HCT116 (cell line): ENCODE results near the gene EHD4.

Source experiments
- EZH2 ChIP-seq: fragments of 200-600 bp; sonication (generic); IDR thresholded peaks from 2 replicates; pipeline ENCODE4 v1.6.1; 2017; ENCODE audit warnings: antibody characterized with exemption, mixed run types
- FOSL1 ChIP-seq: IDR thresholded peaks from 2 replicates; pipeline ENCODE4 v1.6.1; 2012; ENCODE audit warnings: low read depth
- MAX ChIP-seq: IDR thresholded peaks from 2 replicates; pipeline ENCODE4 v1.6.1; 2012
- POLR2A ChIP-seq: IDR thresholded peaks from 2 replicates; pipeline ENCODE4 v1.7.0; 2011; ENCODE audit warnings: borderline replicate concordance; ENCODE audit not compliant: insufficient read depth, insufficient read length; ENCODE audit errors: extremely low read depth
- RAD21 ChIP-seq: IDR thresholded peaks from 2 replicates; pipeline ENCODE4 v1.6.1; 2012; ENCODE audit warnings: low read depth, mild to moderate bottlenecking
- REST ChIP-seq: IDR thresholded peaks from 2 replicates; pipeline ENCODE4 v1.6.1; 2012; ENCODE audit warnings: low read depth
- YY1 ChIP-seq: IDR thresholded peaks from 2 replicates; pipeline ENCODE4 v1.6.1; 2011; ENCODE audit warnings: low read length, low read depth, moderate library complexity, mild to moderate bottlenecking; ENCODE audit not compliant: insufficient replicate concordance; ENCODE audit errors: extremely low read depth
- TF ChIP-seq, protein P1 (sequence below), 3 experiments: fragments of 200-600 bp in 1 of 3; sonication (generic) in 1 of 3; IDR thresholded peaks in 2 of 3; conservative IDR thresholded peaks in 1 of 3; 2 replicates each; pipeline ENCODE4 v1.5.1; 2012 to 2017; ENCODE audit warnings: low read depth in 2 of 3, low read length in 2 of 3, antibody characterized with exemption in 1 of 3, borderline replicate concordance in 1 of 3, control low read depth in 1 of 3, mild to moderate bottlenecking in 1 of 3, mixed read lengths in 1 of 3, mixed run types in 1 of 3, moderate library complexity in 1 of 3; ENCODE audit not compliant: insufficient read depth in 1 of 3

- TF ChIP-seq, protein P1, sequence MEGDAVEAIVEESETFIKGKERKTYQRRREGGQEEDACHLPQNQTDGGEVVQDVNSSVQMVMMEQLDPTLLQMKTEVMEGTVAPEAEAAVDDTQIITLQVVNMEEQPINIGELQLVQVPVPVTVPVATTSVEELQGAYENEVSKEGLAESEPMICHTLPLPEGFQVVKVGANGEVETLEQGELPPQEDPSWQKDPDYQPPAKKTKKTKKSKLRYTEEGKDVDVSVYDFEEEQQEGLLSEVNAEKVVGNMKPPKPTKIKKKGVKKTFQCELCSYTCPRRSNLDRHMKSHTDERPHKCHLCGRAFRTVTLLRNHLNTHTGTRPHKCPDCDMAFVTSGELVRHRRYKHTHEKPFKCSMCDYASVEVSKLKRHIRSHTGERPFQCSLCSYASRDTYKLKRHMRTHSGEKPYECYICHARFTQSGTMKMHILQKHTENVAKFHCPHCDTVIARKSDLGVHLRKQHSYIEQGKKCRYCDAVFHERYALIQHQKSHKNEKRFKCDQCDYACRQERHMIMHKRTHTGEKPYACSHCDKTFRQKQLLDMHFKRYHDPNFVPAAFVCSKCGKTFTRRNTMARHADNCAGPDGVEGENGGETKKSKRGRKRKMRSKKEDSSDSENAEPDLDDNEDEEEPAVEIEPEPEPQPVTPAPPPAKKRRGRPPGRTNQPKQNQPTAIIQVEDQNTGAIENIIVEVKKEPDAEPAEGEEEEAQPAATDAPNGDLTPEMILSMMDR (IDR thresholded peaks at IDR 0.05 in 2 of 3, conservative IDR thresholded peaks at IDR 0.05 in 1 of 3; ENCODE audit: borderline replicate concordance in 1 of 3, insufficient read depth in 1 of 3, low read depth in 2 of 3, low read length in 2 of 3): no peak
- TF ChIP-seq MAX (no peak), FOSL1 (no peak), POLR2A (no peak), EZH2 (no peak), YY1 (no peak), REST (no peak), RAD21 (no peak)
Measured at GRCh38 chr15:42021593-42021992, 49.2 kb upstream of the EHD4 start.
